ENCODE measurements around the gene MLST8.

MLST8 gene

DNA sequence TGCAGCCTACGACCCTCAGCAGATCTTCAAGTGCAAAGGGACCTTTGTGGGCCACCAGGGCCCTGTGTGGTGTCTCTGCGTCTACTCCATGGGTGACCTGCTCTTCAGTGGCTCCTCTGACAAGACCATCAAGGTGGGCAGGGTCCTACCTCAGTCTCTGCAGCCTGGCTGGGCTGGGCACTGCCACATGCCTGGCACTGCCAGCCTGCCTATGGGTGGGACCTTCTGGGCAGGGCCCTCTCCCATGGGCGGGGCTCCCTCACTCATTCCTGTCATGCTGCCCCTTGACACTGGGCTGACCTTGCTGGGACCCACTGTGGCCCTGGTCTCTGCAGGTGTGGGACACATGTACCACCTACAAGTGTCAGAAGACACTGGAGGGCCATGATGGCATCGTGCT, 31.3 kb upstream of the MLST8 start:
- DNase-seq, result no peak

DNA sequence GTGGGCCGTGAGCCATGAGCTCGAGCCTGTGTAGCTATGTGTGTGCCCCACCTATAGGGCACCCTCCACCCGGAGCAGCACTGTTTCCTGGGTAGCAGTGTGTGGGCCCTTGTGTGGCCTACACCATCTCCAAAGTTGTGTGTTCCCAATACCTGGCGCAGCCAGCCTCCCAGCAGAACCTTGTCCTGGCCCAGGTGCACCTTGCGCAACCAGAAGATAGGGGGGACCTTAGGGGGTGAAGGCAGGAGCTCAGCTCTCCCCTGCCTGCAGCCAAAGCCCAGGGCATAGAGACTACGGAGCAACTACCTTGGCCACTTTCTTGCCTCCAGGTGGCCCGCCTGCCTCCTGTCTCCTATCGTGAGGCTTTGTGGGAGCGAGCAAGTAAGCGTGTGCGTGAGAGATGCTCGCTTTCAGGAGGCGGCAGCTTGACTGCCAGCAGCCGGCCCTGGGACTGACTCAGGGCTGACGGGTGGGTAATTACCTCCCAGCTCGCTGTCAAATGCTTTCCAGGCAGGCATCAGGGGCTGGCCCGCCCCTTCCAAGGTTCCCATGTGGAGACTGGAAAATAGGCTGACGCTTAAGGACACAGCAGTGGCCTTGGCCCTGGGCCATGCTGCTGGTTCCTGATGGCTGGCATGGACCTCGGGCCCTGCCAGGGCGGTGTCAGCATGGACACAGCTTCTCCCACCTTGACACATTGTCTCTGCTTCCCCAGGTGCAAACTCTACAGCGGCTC, 30.7 kb upstream of the MLST8 start:
- no peak for DNase-seq

DNA sequence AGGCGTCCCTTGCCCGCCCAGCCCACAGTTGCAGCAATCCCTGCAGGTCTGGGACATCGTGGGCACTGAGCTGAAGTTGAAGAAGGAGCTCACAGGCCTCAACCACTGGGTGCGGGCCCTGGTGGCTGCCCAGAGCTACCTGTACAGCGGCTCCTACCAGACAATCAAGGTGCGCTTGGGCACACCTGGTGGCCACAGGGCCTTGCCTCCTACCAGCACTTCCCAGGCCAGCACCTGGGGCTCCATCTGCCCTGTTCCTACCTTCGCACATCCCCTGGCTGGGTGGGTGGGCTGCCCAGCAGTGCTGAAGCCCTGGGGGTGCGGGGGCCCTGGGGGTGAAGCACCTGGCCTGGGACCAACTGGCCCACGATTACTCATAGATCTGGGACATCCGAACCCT, 29.8 kb upstream of the MLST8 start:
- no peak for DNase-seq

DNA sequence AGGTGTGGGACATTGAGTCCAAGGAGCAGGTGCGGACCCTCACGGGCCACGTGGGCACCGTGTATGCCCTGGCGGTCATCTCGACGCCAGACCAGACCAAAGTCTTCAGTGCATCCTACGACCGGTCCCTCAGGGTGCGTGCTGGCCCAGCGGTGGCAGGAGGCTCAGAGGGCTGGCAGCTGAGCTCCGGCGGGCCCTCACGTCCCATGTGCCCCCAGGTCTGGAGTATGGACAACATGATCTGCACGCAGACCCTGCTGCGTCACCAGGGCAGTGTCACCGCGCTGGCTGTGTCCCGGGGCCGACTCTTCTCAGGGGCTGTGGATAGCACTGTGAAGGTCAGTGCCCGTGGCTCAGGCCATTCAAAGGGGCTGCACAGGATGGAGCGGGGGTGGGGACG, 29.2 kb upstream of the MLST8 start:
- DNase-seq, result no peak

DNA sequence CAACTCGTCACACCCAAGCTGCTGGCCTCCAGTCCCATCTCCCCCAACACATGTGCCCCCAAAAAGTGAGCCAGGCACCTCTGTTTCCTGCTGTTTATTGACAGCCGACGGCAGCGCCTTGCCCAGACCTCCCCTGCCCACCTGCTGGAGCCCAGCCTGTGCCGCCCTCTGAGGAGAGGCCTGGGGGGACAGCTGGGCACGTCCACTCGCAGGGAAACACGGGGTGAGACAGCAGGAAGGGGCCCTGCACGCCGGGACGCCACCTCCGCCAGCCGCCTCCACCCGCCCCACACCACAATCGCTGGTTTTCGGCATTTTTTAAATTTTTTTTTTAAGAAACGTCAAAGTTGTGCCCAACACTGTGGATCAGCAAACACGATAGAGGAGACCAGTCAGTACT, 28.2 kb upstream of the MLST8 start:
- no peak for DNase-seq

DNA sequence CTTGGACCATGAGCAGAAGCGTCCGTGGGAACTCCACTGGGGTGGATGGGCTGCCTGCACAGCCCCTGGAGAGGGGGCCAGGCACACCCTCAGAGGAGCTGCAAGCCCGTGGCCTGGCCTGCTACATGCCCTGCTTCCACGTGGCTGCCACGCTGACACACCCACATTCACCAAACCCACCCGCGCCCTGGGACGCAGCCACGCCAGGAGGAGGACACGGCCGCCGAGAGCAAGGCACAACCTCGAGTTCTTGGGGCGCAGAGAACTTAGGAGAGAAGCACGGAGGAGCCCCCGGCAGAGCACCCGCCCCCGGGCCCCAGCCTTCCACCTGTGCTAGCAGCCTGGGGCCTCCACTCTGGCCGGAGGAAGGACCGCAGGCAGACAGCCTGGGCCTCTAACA, 27.7 kb upstream of the MLST8 start:
- no peak for DNase-seq

DNA sequence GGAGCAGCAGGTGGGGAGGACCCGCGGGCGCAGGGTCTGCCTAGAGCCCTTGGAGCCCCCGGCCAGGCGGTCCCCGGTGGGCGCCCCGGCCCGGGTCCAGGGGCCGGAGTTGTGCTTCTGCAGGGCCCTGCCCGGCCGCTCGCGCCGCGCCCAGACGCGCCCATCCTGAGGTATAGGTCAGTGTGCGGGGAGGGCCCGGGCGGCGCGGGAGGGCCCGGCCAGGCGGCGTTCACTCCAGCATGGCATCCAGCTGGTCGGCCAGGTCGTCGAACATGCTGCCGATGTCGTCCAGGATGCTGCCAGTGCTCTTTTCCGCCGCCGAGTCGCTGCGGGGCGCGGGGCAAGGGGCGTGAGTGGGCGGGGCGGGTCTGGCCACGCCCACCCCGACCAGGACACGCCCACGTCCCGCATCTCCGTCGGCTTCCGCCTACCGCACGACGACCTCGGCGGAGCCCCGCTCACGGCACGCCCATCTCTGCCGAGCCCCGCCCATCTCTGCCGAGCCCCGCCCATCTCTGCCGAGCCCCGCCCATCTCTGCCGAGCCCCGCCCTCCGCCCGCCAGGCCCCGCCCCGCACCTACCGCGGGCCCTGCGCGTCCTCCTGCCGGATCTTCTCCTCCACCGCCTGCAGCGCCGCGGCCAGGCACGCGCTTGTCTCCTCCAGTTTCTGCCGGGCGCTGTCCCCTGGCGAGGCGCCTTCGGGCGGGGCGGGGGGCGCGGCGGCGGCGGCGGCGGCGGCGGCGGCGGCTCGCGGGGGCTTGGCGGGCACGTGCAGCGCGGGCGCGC, 26.7 kb upstream of the MLST8 start:
- no peak for DNase-seq

DNA sequence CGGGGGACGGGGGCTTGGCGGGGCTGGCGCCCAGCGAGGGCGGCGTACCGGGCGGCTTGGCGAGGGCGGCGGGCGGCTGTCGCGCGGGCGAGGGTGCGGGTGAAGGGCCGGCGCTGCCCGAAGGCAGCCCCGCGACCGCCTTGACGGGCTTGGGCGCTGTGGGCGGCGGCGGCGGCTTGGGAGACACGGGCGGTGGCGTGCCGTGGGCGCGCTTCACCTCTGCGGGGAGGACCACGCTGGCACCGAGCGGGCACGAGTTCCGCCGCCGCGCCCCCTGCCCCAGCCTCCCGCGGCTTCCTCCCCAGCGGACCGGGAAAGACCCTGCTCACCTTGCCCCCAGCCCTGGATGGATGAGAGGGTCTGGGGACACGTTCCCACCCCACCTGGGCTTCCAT, 26.1 kb upstream of the MLST8 start:
- no peak for DNase-seq

DNA sequence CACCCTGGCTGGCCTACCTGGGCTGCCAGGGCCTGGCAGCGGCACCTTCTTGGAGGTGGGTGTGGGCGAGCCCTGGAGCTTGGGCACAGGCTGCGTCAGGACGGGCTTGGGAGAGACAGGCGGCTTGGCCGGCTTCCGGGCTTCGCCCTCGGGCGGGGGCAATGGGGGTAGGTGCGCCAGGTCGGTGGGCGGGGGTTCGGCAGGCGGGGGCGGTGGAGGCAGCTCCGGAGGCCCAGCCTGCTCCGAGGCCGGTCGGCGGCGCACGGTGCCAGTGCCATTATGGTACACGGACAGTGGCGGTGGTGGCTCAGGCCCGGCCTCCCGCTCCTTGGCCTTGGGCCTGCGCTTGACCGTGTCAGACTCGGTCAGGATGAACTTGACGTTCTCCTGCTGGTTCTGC, 25.7 kb upstream of the MLST8 start:
- DNase-seq, result no peak

DNA sequence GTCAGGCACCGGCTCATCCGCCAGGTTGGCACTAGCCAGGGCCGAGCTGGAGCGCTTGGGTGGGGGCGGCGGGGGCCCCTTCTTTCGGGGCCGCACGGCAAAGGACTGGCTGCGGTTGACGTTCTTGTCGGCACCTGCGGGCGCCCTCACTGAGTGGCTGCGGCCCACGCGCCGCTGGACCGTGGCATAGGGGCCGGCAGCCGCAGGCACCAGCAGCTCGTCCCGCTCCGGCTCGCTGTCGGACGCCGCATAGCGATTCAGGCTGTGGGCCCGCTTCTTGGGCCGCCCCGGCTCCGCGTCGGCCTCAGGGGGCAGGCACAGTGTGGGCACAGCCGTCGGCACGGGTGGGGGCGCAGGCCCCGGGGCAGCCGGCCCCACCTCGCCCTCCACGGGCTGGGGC, 24.8 kb upstream of the MLST8 start:
- DNase-seq, result no peak

DNA sequence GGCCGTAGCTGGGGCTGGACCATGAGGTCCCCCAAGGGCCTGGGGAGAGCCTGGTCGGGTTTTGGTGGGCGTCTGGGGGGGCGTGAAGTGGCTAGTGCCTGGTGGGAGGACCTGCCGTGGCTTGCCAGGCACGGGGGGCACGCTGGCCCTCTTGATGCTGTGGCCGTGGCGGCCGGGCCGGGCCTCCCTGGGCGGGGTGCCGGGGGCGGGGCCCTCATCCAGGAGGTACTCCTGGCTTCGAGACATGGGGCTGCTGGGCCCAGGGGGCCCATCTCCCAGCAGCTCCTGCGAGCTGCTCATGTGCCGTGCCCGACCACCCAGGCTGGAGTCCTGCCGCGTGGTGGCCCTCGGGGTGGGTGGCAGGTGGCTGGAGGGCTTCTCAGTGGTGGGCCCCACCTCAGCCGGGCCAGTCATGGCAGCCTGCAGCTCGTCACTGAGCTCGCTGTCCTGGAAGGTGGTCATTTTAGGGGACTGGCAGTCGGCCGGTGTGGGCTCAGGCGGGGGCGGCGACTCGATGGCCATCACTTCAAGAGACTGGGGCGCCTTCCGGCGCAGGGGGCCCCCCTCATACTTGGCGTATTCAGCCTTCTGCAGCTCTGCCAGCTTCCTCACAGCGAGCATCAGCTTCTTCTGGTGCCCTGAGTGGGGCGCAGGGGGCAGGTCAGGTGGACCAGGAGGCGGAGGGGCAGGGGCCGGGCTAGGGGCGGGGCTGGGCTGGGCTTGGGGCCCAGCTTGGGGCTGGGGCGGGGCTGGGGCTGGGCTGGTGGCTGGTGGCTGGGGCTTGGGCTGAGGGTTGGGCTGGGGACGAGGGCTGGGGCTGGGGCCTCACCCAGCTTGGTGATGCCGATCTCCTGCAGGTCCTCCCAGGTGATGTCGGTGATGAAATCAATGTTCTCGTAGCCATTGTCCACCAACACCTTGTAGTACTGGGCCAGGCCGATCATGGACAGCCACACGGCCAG, 24.0 kb upstream of the MLST8 start:
- DNase-seq, result no peak

DNA sequence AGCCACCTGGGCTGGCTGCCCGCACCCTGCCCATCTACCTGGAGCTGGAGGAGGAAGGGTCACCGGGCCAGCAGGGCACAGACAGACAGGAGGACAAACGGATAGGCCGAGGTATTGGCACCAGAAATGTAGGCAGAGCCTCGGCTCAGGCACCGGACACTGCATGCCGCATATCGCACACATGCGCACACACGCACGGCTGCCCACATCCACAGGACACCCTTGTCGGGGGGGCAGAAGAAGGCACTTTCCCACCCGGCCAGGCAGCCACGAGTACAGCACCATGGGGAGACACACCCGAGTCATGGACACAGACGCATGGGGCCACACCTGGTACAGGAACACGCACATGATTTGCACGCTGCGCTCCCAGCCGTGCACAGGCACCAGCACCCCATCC, 23.3 kb upstream of the MLST8 start:
- DNase-seq, result no peak

DNA sequence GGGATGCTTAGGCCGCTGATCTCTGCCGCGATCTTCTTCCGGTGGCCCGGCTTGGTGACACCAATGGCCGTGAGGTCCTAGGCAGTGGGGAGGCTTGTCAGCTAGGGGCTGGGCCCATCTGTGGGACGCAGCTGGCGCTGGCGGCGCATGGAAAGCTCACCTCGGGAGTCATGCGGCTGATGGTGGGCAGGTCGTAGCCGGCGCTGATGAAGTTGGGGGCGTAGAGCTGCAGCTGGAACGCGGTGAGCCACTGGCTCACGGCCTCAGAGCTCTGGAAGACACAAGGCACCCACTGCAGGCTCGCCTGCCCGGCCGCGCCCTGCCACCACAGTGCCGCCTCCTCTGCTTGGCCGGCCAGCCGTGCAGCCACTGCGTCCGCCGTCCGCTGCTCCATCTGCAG, 21.6 kb upstream of the MLST8 start:
- no peak for DNase-seq

DNA sequence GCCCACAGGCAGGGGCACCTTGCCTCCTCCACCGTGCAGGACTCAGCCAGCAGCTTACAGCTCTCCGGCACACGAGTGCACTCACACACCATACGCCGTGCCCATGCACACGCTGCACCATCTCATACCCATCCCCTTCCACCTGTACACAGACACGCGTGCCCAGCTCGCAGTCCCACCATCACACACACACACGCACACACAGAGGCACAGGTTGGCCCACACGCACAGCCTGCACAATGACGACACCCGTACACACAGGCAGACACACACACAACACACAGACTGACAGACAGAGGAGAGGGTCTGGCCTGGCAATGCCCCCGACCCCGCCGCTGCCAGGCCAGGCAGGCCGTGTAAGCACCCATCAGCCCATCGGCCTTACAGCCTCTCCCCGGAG, 20.9 kb upstream of the MLST8 start:
- no peak for DNase-seq

DNA sequence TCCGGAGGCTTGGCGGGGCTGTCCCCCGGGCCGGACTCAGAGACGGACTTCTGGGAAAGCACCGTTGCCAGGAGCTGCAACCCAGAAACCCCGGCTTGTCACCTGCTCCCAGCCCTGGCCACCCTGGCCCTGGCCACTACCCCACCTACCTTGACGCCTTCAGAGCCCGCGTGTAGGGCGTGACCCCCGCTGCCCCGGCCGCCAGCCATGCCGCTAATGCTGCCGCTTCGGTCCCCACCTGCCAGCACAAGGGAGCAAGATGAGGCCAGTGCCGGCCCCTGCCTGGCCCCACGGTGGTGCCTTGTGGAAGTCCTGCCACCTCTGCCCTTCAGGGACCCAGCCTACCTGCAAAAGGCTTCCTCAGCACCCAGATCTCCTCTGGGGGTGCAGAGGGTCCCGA, 20.3 kb upstream of the MLST8 start:
- no peak for DNase-seq

DNA sequence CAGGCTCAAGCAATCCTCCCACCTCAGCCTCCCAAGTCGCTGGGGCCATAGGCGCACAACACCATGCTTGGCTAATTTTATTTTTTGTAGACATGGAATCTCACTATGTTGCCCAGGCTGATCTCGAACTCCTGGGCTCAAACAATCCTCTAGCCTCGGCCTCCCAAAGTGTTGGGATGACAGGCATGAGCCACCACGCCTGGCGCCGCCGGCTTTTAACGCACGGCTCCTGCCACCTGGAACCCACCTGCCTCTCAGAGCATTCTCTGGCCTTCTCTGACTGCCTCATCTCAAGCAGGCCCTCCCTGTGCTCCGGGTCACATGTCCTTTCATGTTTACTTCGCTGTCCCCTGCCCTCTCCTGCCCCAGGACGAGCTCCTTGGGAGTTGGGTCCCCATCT, 19.2 kb upstream of the MLST8 start:
- DNase-seq, result no peak

DNA sequence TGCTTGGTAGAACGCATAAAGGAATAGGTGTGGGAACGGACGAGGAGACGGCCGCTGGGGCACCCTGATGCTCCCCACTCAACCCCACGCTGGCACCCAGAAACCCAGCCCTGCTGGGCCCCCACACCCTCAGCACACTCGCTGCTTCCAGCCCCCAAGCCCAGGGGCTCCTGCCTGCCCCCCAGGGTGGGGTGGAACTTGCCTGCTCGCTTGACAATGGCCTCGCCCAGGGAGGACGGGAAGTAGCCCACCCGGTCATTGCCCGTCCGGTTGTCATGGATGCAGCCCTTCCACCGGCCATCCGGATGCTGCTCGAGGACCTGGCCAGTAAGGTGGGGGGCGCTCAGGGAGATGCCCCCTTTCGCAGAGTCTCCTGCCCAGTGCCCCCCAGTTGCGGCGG, 18.7 kb upstream of the MLST8 start:
- no peak for DNase-seq

DNA sequence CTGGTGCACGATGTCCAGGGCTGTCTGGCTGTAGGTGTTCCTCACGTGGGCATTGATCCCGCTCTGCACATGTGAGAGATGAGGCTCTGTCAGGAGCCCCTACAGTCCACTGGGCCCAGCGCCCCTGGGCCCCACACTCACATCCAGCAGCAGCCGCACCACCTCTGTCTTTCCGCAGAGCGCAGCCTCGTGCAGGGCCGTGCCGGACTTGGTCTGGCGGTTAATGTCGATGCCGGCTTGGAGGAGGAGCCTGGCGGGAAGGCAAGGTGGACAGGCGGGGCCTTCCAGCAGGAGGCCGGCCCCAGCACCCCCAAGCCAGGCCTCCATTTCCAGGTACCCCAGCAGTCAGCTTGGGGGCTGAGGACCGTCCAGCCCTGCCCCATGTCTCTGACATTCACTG, 18.0 kb upstream of the MLST8 start:
- DNase-seq, result no peak

DNA sequence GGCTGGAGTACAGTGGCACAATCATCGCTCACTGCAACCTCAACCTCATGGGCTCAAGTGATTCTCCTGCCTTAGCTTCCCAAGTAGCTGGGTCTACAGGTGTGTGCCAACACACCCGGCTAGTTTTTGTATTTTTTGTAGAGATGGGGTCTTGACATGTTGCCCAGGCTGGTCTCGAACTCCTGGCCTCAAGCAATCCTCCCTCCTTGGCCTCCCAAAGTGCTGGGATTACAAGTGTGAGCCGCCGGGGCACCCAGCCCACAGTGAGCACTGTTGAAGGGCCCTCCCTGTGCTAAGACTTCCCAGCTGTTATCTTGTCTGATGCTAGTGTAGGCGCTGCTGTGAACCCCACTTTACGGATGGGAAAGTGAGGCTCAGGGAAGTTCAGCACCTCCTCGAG, 16.9 kb upstream of the MLST8 start:
- no peak for DNase-seq

DNA sequence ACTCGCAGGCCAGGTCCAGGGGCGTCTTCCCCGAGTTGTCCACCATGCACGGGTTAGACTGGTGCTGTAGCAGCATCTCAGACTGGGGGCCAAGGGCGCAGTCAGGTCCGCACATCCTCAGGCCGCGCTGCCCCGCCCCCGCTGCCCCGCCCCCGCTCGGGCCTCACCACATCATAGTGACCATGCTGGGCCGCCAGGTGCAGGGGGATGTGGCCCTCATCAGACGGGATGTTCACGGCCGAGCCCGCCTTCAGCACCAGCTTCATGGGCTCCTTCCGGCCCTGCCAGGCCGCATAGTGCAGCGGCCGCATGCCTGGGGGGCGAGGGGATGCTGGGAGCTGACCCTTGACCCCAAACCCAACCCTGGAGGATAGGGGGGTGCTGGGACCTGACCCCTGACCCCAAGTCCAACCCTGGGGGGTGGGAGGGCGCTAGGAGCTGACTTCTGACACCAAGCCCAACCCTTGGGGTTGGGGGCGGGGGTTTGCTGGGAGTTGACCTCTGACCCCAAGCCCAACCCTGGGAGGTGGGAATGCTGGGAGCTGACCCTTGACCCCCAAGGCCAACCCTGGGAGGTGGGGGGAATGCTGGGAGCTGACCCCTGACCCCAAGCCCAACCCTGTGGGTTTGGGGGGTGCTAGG, 15.9 kb upstream of the MLST8 start:
- no peak for DNase-seq

DNA sequence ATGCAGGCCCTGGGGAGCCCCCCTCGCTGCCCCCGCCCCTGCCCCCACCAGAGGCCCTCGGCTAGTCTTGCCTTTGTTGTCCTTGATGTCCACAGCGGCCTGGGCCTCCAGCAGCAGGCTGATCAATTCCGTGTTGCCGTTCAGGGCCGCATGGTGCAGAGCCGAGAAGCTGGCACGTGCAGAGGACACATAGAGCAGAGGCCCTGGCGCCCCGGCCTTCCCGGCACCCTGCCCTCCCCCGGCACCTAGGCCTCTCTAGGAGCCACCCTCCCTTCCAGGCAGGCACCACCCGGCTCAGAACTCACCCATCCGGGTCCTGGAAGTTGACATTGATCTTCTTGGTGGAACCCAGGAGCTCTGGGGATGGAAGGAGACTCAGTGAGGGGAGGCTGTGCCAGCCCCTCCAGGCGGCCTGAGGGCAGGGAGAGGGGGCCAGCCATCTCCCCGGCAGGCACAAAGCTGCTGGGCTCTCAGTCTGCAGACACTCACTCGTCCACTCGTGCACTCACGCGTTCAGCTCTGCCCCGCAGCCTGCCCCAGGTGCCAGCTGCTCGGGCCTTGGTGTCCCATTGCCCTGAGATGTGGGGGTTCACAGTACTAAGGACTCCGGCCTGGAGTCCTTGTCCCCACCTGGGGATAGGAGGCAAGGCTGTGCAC, 15.1 kb upstream of the MLST8 start:
- no peak for DNase-seq

DNA sequence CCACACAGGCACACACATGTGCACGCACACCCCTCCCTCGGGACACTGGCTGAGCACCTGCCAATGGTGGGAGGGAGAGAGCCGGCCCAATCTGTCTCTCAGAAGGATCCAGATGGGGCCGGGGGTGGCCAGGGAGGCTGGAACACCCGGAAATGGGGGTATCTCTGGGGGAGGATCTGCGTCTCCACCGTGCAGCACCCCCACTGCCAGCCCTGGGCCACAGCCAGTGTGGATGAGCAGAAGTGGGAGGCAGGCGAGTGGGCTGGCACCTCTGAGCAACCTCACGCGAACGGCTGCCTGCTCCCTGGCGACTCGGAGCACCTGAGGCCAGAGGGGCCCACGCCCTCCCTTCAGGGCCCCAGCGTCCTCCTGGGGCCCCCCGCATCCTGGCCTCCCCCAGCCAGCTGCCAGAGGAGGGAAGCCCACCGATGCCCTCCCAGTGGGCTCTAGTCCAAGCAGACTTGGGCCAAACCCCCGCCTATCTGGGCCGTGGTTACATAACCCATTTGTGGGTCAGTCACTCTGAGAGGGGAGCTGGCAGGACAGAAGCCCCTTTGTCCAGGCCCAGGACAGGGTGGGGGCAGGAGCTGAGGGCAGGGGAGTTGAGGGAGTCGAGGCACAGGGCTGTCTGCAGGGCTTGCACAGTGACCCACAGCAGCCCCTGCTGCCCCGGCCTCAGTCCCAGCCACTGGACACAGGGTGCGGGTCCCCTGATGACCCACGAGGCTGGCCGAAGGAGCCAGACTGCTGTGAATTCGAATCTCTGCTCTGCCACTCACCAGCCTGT, 14.4 kb upstream of the MLST8 start:
- DNase-seq, result no peak

Data from GF-D8 (cell line).